HepG2 (cell line): Measurements from ENCODE around the gene APOL2. TPM values are rescaled to one million over a fixed set of nuclear protein-coding genes. Genes with fewer than 3 reads are reported as not detected.

ENCODE experiments used
- HDAC1 ChIP-seq: sonication (generic); formaldehyde crosslinking; IDR thresholded peaks from 2 replicates; pipeline ENCODE4 v1.5.1; 2020; ENCODE audit warnings: mild to moderate bottlenecking, missing genetic modification reagents
- MEIS2 ChIP-seq: sonication (generic); formaldehyde crosslinking; IDR thresholded peaks from 2 replicates; pipeline ENCODE4 v1.9.0; 2021; ENCODE audit warnings: mild to moderate bottlenecking, missing genetic modification reagents
- MTF1 ChIP-seq: sonication (generic); formaldehyde crosslinking; IDR thresholded peaks from 2 replicates; pipeline ENCODE4 v1.5.0; 2020; ENCODE audit warnings: missing genetic modification reagents
- NR2F6 ChIP-seq, 2 experiments: IDR thresholded peaks; 2 replicates each; pipeline ENCODE4 v1.6.1; 2016; ENCODE audit warnings: antibody characterized with exemption in 1 of 2, mild to moderate bottlenecking in 1 of 2
- SCMH1 ChIP-seq: sonication (generic); formaldehyde crosslinking; IDR thresholded peaks from 2 replicates; pipeline ENCODE4 v1.9.0; 2021; ENCODE audit warnings: missing genetic modification reagents, mild to moderate bottlenecking, borderline replicate concordance
- SOX6 ChIP-seq, 2 experiments: fragments of 450-650 bp in 1 of 2; sonication (generic) in 1 of 2; formaldehyde crosslinking in 1 of 2; IDR thresholded peaks; 2 replicates each; pipeline versions ENCODE4 v1.4.0 to v1.6.1; 2017 to 2020; ENCODE audit warnings: antibody characterized with exemption in 1 of 2, mild to moderate bottlenecking in 1 of 2, missing genetic modification reagents in 1 of 2
- TCF7 ChIP-seq: sonication (generic); IDR thresholded peaks from 2 replicates; pipeline ENCODE4 v1.6.1; 2016; ENCODE audit warnings: antibody characterized with exemption, low read depth
- ZMYM3 ChIP-seq: sonication (generic); formaldehyde crosslinking; IDR thresholded peaks from 2 replicates; pipeline ENCODE4 v1.5.1; 2020; ENCODE audit warnings: mild to moderate bottlenecking, missing genetic modification reagents
- ZNF367 ChIP-seq: sonication (generic); formaldehyde crosslinking; IDR thresholded peaks from 2 replicates; pipeline ENCODE4 v1.4.0; 2020; ENCODE audit warnings: missing genetic modification reagents, borderline replicate concordance
- ZSCAN25 ChIP-seq: sonication (generic); formaldehyde crosslinking; IDR thresholded peaks from 2 replicates; pipeline ENCODE4 v1.8.0; 2022; ENCODE audit warnings: mild to moderate bottlenecking, missing genetic modification reagents
- polyA plus RNA-seq, 8 experiments: library from polyadenylated mRNA; depleted of rRNA in 3 of 8; stranded (reverse) in 7 of 8; unstranded in 1 of 8; fragments of >200 nt; fragmentation: Illumina TruSeq in 4 of 8; extraction: Trizol in 4 of 8; gene quantifications; 2 replicates each; pipeline versions ENCODE4 v1.2.1 to v1.2.3, GENCODE V29; 2011 to 2016; ENCODE audit warnings: low read depth in 4 of 8, missing spikeins in 1 of 8, mixed read lengths in 1 of 8; ENCODE audit not compliant: insufficient read depth in 1 of 8
- total RNA-seq, 5 experiments: library from RNA; depleted of rRNA; stranded (reverse); fragments of >200 nt; fragmentation: Illumina TruSeq; extraction: Trizol; gene quantifications; 2 replicates each; pipeline ENCODE4 v1.2.3, GENCODE V29; 2016; ENCODE audit warnings: low read depth in 1 of 5
- TF ChIP-seq, protein P1 (sequence below): sonication (generic); formaldehyde crosslinking; IDR thresholded peaks from 2 replicates; pipeline ENCODE4 v1.4.0; 2020; ENCODE audit warnings: mild to moderate bottlenecking, missing genetic modification reagents, borderline replicate concordance
- TF ChIP-seq, protein P2 (sequence below): sonication (generic); formaldehyde crosslinking; conservative IDR thresholded peaks from 2 replicates; pipeline ENCODE4 v1.4.0; 2020; ENCODE audit warnings: mild to moderate bottlenecking, missing genetic modification reagents, moderate library complexity
- TF ChIP-seq, protein P3 (sequence below): sonication (generic); formaldehyde crosslinking; IDR thresholded peaks from 2 replicates; pipeline ENCODE4 v1.5.0; 2020; ENCODE audit warnings: missing genetic modification reagents
- TF ChIP-seq, protein P4 (sequence below): sonication (generic); formaldehyde crosslinking; IDR thresholded peaks from 2 replicates; pipeline ENCODE4 v1.5.1; 2020; ENCODE audit warnings: missing genetic modification reagents, mild to moderate bottlenecking, borderline replicate concordance
- TF ChIP-seq, protein P5 (sequence below): sonication (generic); formaldehyde crosslinking; IDR thresholded peaks from 2 replicates; pipeline ENCODE4 v1.9.0; 2021; ENCODE audit warnings: missing genetic modification reagents, mild to moderate bottlenecking, borderline replicate concordance

Gene APOL2
- total and polyA plus RNA-seq, 2 of the 13 experiments (the other 11 are each of a cell fraction or from before 2014, with no cell fraction given): 28.7 to 51.2 TPM

DNA sequence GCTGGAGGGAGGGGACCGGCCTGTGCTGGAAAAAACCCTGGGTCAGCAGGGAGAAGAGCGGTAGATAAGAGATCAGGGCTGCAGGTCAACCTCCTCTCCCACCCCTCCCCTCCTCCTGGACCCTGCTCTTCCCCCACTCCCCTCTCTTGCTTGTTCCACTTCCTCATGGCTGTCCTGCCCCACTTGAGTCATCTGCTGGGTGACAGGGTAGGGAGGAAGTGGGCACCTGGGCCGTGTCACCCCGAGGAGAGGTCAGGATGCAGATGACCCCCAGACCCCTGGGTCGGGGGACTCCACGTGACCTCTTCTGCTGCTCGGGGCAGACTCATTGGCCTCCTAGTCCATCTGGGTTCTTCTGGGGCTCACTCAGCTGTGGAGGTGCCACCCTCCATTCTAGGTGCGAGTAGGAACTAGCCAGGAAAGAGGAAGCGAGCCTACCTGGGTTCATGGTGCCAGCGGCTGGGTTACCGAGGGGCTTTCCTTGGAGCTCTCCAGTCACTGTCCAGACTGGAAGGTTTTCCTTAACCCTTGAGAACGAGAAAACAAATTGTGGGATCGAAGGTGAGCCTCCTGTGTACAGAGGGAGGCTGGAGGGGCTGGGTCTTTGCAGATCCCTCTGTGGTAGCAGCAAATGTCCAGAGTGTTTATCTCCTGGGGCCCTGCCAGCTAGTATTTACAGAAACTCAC lies 6.5 kb downstream of the APOL2 start (continued):
- TF ChIP-seq, protein P1, sequence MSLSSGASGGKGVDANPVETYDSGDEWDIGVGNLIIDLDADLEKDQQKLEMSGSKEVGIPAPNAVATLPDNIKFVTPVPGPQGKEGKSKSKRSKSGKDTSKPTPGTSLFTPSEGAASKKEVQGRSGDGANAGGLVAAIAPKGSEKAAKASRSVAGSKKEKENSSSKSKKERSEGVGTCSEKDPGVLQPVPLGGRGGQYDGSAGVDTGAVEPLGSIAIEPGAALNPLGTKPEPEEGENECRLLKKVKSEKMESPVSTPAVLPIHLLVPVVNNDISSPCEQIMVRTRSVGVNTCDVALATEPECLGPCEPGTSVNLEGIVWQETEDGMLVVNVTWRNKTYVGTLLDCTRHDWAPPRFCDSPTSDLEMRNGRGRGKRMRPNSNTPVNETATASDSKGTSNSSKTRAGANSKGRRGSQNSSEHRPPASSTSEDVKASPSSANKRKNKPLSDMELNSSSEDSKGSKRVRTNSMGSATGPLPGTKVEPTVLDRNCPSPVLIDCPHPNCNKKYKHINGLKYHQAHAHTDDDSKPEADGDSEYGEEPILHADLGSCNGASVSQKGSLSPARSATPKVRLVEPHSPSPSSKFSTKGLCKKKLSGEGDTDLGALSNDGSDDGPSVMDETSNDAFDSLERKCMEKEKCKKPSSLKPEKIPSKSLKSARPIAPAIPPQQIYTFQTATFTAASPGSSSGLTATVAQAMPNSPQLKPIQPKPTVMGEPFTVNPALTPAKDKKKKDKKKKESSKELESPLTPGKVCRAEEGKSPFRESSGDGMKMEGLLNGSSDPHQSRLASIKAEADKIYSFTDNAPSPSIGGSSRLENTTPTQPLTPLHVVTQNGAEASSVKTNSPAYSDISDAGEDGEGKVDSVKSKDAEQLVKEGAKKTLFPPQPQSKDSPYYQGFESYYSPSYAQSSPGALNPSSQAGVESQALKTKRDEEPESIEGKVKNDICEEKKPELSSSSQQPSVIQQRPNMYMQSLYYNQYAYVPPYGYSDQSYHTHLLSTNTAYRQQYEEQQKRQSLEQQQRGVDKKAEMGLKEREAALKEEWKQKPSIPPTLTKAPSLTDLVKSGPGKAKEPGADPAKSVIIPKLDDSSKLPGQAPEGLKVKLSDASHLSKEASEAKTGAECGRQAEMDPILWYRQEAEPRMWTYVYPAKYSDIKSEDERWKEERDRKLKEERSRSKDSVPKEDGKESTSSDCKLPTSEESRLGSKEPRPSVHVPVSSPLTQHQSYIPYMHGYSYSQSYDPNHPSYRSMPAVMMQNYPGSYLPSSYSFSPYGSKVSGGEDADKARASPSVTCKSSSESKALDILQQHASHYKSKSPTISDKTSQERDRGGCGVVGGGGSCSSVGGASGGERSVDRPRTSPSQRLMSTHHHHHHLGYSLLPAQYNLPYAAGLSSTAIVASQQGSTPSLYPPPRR (CRISPR knock-in tag): no peak
- TF ChIP-seq MTF1: no peak
- TF ChIP-seq TCF7: no peak
- TF ChIP-seq ZMYM3 (CRISPR knock-in tag): no peak
- TF ChIP-seq, protein P2, sequence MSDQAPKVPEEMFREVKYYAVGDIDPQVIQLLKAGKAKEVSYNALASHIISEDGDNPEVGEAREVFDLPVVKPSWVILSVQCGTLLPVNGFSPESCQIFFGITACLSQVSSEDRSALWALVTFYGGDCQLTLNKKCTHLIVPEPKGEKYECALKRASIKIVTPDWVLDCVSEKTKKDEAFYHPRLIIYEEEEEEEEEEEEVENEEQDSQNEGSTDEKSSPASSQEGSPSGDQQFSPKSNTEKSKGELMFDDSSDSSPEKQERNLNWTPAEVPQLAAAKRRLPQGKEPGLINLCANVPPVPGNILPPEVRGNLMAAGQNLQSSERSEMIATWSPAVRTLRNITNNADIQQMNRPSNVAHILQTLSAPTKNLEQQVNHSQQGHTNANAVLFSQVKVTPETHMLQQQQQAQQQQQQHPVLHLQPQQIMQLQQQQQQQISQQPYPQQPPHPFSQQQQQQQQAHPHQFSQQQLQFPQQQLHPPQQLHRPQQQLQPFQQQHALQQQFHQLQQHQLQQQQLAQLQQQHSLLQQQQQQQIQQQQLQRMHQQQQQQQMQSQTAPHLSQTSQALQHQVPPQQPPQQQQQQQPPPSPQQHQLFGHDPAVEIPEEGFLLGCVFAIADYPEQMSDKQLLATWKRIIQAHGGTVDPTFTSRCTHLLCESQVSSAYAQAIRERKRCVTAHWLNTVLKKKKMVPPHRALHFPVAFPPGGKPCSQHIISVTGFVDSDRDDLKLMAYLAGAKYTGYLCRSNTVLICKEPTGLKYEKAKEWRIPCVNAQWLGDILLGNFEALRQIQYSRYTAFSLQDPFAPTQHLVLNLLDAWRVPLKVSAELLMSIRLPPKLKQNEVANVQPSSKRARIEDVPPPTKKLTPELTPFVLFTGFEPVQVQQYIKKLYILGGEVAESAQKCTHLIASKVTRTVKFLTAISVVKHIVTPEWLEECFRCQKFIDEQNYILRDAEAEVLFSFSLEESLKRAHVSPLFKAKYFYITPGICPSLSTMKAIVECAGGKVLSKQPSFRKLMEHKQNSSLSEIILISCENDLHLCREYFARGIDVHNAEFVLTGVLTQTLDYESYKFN (CRISPR knock-in tag): peak; percentile 48; the same call in 1 of the 2 replicates
- no peak for TF ChIP-seq MEIS2 (CRISPR knock-in tag)
- TF ChIP-seq ZNF367 (CRISPR knock-in tag): no peak
- TF ChIP-seq ZSCAN25 (CRISPR knock-in tag): peak; percentile 94
- TF ChIP-seq, protein P3, sequence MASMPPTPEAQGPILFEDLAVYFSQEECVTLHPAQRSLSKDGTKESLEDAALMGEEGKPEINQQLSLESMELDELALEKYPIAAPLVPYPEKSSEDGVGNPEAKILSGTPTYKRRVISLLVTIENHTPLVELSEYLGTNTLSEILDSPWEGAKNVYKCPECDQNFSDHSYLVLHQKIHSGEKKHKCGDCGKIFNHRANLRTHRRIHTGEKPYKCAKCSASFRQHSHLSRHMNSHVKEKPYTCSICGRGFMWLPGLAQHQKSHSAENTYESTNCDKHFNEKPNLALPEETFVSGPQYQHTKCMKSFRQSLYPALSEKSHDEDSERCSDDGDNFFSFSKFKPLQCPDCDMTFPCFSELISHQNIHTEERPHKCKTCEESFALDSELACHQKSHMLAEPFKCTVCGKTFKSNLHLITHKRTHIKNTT (CRISPR knock-in tag): no peak
- TF ChIP-seq, protein P4, sequence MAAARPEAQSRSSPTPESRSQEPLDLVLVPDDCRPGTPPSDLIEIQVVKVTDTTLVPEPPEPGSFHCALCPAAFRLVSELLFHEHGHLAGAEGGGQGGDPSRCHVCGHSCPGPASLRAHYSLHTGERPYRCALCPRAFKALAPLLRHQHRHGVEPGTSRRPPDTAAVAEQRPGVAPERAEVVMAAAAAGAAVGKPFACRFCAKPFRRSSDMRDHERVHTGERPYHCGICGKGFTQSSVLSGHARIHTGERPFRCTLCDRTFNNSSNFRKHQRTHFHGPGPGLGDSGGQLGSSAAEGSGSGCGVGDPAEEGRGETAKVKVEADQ (CRISPR knock-in tag): no peak
- no peak for TF ChIP-seq SOX6 (IDR thresholded peaks at IDR 0.05)
- 0 out of 2 replicates have a peak, but pooled peaks have one; percentile 33 for TF ChIP-seq SOX6 (CRISPR knock-in tag; IDR thresholded peaks at IDR 0.05)
- TF ChIP-seq, protein P5, sequence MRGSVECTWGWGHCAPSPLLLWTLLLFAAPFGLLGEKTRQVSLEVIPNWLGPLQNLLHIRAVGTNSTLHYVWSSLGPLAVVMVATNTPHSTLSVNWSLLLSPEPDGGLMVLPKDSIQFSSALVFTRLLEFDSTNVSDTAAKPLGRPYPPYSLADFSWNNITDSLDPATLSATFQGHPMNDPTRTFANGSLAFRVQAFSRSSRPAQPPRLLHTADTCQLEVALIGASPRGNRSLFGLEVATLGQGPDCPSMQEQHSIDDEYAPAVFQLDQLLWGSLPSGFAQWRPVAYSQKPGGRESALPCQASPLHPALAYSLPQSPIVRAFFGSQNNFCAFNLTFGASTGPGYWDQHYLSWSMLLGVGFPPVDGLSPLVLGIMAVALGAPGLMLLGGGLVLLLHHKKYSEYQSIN: no peak
- peak; percentile 32; the same call in 1 of the 2 replicates for TF ChIP-seq HDAC1 (CRISPR knock-in tag)
- no peak for TF ChIP-seq NR2F6 (IDR thresholded peaks at IDR 0.05)
- no peak for TF ChIP-seq NR2F6 (CRISPR knock-in tag; IDR thresholded peaks at IDR 0.05)
- TF ChIP-seq SCMH1 (CRISPR knock-in tag): no peak
